ENCODE results near the gene SNCB.
A peak's percentile ranks its signal among the peaks of the same experiment; 100 is the strongest.
"Not testable (repeated sequence)": the region's sequence is repeated elsewhere in the genome, so short reads cannot be mapped to it uniquely, and the experiment has no call there.

The SNCB gene

GRCh38 chr5:176596689-176597416 is 33.5 kb downstream of the SNCB start:
- DNase-seq = no peak

GRCh38 chr5:176596069-176596644 is 34.2 kb downstream of the SNCB start:
- DNase-seq = no peak

- DNase-seq = no peak
Measured at GRCh38 chr5:176595386-176595943, 34.9 kb downstream of the SNCB start.

- no peak for DNase-seq
Measured at GRCh38 chr5:176594554-176594953, 35.8 kb downstream of the SNCB start.

- DNase-seq = no peak
Measured at GRCh38 chr5:176593273-176593869, 37.0 kb downstream of the SNCB start.

- no peak for DNase-seq
Measured at GRCh38 chr5:176592573-176592972, 37.8 kb downstream of the SNCB start.

- DNase-seq = not testable (repeated sequence)
Measured at GRCh38 chr5:176591667-176592066, 38.7 kb downstream of the SNCB start.

- no peak for DNase-seq
Measured at GRCh38 chr5:176590035-176590717, 40.2 kb downstream of the SNCB start.

GRCh38 chr5:176589039-176589769 is 41.1 kb downstream of the SNCB start:
- no peak for DNase-seq

GRCh38 chr5:176588297-176588696 is 42.0 kb downstream of the SNCB start:
- no peak for DNase-seq

GRCh38 chr5:176587398-176587797 is 42.9 kb downstream of the SNCB start:
- DNase-seq = no peak

- no peak for DNase-seq
Measured at GRCh38 chr5:176583076-176583475, 47.3 kb downstream of the SNCB start.

- DNase-seq = no peak
Measured at GRCh38 chr5:176581361-176581760, 49.0 kb downstream of the SNCB start.

GRCh38 chr5:176579323-176579722 is 51.0 kb downstream of the SNCB start:
- no peak for DNase-seq

- peak; percentile 37 for DNase-seq
Measured at GRCh38 chr5:176578391-176578808, 51.9 kb downstream of the SNCB start.

GRCh38 chr5:176577312-176578176 is 52.8 kb downstream of the SNCB start:
- DNase-seq = no peak

GRCh38 chr5:176575488-176576422 is 54.6 kb downstream of the SNCB start:
- no peak for DNase-seq

GRCh38 chr5:176575066-176575465 is 55.3 kb downstream of the SNCB start:
- DNase-seq = no peak

- DNase-seq = no peak
Measured at GRCh38 chr5:176574297-176574591, 56.1 kb downstream of the SNCB start.

GRCh38 chr5:176573564-176574296 is 56.6 kb downstream of the SNCB start:
- peak; percentile 60 for DNase-seq
